ENCODE results near the gene NOP53.
A peak's percentile ranks its signal among the peaks of the same experiment; 100 is the strongest.
"Not testable (repeated sequence)": the region's sequence is repeated elsewhere in the genome, so short reads cannot be mapped to it uniquely, and the experiment has no call there.

NOP53 gene

DNA sequence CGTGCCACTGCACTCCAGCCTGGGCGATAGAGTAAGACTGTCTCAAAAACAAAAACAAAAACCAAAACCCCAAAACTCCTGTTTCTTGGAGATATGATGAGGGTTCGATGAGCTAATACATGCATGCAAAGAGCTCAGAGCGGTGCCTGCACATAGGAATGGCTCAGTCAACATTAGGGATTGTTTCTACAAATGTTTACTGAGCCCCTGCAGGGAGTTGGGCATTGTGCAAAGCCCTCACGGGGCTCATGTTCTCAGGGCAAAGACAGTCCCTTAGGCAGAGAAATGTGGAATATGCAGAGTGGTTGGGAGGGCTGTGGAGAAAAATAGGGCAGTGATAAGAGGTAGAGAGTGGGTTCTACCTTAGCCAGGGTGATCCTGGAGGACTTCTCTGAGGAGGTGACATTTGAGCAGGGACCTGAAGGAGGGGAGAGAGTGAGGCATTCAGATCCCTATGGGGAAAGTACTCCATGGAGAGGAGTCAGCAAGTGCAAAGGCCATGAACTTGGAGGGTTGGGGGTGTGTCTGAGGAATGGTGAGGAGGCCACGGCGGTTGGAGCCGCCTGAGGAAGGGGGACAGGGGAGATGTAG, 33.6 kb upstream of the NOP53 start:
- H3K4me3 ChIP-seq (ENCODE audit: low read length) = no peak overlapping the region
- TF ChIP-seq, protein P1, sequence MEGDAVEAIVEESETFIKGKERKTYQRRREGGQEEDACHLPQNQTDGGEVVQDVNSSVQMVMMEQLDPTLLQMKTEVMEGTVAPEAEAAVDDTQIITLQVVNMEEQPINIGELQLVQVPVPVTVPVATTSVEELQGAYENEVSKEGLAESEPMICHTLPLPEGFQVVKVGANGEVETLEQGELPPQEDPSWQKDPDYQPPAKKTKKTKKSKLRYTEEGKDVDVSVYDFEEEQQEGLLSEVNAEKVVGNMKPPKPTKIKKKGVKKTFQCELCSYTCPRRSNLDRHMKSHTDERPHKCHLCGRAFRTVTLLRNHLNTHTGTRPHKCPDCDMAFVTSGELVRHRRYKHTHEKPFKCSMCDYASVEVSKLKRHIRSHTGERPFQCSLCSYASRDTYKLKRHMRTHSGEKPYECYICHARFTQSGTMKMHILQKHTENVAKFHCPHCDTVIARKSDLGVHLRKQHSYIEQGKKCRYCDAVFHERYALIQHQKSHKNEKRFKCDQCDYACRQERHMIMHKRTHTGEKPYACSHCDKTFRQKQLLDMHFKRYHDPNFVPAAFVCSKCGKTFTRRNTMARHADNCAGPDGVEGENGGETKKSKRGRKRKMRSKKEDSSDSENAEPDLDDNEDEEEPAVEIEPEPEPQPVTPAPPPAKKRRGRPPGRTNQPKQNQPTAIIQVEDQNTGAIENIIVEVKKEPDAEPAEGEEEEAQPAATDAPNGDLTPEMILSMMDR (IDR thresholded peaks at IDR 0.05; ENCODE audit: insufficient read depth, low read depth, low read length, missing control alignments) = no peak
- DNase-seq (ENCODE audit: low read depth) = no peak

DNA sequence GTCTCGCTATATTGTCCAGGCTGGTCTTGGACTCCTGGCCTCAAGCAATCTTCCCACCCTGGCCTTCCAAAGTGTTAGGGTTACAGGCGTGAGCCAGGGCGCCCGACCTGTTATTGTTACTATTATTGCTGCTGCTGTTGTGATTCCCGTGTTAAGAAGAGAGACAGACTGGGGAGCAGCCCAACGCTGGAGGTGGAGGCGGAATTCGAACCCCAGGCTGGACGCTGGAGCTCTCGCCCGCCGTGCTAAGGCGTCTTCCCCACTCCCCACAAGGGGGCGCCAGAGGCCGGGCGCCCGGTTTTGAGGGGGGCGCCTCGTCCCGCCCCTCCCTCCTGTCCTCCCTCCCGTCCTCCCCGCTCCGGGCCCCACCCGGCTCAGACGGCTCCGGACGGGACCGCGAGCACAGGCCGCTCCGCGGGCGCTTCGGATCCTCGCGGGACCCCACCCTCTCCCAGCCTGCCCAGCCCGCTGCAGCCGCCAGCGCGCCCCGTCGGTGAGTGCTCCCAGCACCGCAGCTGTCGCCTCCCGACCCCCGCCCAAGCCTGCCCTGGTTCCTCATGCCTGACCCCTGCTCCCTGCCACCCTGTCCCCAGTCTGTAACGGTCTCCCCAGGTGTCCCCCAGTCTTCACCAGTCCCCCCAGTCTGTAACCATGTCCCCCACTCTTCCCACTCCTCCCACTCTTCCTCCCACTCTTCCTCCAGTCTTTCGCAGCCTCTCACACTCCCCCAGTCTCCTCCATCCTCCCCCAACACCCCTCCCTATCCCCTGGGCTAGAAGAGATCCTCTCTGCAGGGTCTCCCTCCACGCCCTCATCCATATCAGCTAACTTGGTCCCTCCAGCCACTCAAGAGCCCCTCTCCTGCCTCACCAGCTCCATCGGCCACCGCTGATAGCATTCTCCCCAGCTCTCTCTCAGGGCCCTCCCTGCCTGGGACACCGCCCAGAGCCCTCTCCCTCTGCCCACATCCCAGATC, 32.0 kb upstream of the NOP53 start, which contains the start of gene EHD2:
Gene EHD2, plus strand, starts transcription at position 377 of the 976 bp plus-strand sequence. CDS start 3,191 bp downstream, outside the sequence.
- TF ChIP-seq, protein P1 (IDR thresholded peaks at IDR 0.05; ENCODE audit: insufficient read depth, low read depth, low read length, missing control alignments) = peak; percentile 81
- peak; percentile 68 for DNase-seq (ENCODE audit: low read depth)
- peak within 1 kb of the TSS; percentile 96 for H3K4me3 ChIP-seq (ENCODE audit: low read length)

DNA sequence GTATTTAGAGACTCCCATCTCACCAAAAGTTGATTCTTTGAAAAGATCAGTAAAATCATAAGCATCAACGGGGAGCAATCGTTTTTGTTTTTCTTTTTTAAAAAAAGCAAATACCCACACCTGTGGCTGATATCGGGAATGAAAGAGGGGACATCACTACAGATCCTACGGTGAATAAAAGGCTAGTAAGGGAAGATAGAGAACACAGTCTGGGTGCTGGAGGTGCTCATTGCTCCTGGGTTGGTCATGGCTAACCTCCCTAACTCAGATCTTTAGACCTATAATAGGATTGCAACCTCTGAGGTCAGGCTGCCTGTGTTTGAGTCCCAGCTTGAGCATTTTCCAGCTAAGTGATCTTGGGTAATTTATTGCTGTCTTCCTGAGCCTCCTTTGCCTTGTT, 31.0 kb upstream of the NOP53 start:
- TF ChIP-seq, protein P1 (IDR thresholded peaks at IDR 0.05; ENCODE audit: insufficient read depth, low read depth, low read length, missing control alignments) = no peak
- peak overlapping the region; percentile 96 for H3K4me3 ChIP-seq (ENCODE audit: low read length)
- no peak for DNase-seq (ENCODE audit: low read depth)

DNA sequence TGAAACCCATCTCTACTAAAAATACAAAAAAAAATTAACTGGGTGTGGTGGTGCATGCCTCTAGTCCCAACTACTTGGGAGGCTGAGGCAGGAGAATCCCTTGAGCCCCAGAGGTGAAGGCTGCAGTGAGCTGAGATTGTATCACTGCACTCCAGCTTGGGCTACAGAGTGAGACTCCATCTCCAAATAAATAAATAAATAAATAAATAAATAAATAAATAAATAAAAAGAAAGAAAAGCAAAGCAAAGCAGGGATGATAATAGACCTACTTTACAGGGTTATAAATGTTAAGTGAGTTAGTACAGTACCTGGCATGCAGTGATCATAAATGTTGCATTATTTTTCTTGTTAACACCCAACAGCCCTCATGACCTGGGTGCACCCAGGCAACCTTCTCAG, 30.5 kb upstream of the NOP53 start:
- peak overlapping the region; percentile 96 for H3K4me3 ChIP-seq (ENCODE audit: low read length)
- not testable (repeated sequence) for DNase-seq (ENCODE audit: low read depth)

DNA sequence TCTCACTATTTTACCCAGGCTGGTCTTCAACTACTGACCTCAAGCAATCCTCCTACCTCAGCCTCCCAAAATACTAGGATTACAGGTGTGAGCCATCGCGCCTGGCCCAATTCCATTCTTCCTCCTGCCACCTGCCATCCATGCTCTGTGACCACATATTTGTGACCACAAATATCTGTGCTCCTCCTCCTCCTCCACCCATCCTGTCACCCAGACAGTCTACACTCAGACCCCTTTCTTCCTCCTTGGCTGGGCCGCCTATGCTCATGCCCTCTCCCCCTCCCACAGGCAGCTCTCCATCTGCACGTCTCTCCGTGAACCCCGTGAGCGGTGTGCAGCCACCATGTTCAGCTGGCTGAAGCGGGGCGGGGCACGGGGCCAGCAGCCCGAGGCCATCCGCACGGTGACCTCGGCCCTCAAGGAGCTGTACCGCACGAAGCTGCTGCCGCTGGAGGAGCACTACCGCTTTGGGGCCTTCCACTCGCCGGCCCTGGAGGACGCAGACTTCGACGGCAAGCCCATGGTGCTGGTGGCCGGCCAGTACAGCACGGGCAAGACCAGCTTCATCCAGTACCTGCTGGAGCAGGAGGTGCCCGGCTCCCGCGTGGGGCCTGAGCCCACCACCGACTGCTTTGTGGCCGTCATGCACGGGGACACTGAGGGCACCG, 28.9 kb upstream of the NOP53 start:
- TF ChIP-seq, protein P1 (IDR thresholded peaks at IDR 0.05; ENCODE audit: insufficient read depth, low read depth, low read length, missing control alignments) = no peak
- no peak for DNase-seq (ENCODE audit: low read depth)
- no peak overlapping the region for H3K4me3 ChIP-seq (ENCODE audit: low read length)

DNA sequence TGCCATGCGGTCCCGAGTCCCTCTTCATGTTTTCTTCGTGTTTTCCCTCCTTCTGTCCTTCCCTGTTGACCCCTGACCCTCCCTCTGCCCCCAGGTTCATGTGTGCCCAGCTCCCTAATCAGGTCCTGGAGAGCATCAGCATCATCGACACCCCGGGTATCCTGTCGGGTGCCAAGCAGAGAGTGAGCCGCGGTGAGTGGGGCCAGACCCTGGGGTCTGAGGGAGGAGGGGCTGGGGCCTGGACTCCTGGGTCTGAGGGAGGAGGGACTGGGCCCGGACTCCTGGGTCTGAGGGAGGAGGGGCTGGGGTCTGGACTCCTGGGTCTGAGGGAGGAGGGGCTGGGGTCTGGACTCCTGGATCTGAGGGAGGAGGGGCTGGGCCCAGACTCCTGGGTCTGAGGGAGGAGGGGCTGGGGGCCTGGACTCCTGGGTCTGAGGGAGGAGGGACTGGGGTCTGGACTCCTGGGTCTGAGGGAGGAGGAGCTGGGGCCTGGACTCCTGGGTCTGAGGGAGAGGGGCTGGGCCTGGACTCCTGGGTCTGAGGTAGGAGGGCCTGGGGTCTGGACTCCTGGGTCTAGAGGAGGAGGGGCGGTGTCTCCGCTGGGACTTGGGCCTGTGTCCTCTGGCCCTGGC, 26.8 kb upstream of the NOP53 start:
- DNase-seq (ENCODE audit: low read depth); H3K4me3 ChIP-seq (ENCODE audit: low read length): not testable (repeated sequence)

DNA sequence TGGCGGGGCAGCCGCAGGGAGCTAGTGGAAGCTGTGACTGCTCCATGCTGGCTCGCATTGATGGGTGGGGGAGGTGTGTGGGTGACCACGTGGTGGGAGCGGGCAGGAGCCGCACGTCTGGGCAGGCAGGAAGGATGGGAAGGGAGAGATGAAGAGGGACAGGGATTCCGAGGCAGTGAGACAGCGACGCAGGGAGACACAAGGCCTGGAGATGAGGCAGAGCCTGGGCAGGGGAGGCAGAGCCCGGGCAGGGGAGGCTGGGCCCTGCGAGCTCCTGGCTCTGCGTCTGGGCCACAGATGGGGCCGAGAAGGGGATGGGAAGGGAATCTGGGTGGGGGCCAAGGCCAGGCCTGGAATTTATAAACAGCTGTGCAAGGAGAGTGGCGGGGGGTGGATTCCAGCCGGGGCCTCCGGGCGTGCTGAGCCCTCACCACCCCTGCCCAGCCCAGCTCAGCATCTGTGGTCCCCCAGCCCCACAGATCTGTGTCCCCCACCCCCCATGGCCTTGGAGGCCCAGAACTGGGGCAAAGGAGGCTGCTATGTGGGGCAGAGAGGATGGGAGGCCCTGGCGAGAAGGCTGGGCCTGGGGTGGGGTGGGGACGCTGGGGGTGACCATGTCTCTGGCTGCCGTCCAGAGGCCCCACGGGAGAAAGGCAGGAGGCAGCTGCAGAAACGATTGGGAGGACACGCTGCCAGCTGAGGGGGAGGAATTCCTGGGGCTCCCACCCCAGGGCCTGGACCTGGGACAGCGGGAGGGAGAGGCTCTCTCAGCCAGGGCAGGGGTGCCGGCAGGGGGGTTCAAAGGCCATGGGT, 26.1 kb upstream of the NOP53 start:
- peak overlapping the region; percentile 32 for H3K4me3 ChIP-seq (ENCODE audit: low read length)
- TF ChIP-seq, protein P1 (IDR thresholded peaks at IDR 0.05; ENCODE audit: insufficient read depth, low read depth, low read length, missing control alignments) = no peak
- DNase-seq (ENCODE audit: low read depth) = peak; percentile 99
